SK-N-MC (cell line): ENCODE measurements around the gene CTSZ.
"Not testable (repeated sequence)": the region's sequence is repeated elsewhere in the genome, so short reads cannot be mapped to it uniquely, and the experiment has no call there.

Experiments used
- DNase-seq: peaks from one replicate; pipeline ENCODE4 v3.0.0-alpha.2; 2011; ENCODE audit warnings: low read depth, low spot score
- H3K27ac ChIP-seq: fragments of 200-600 bp; sonication (generic); 2 replicates; pipeline ENCODE4 v1.5.1; 2016; ENCODE audit warnings: mixed run types
- H3K36me3 ChIP-seq: fragments of 200-600 bp; sonication (generic); 2 replicates; pipeline ENCODE4 v1.6.1; 2017; ENCODE audit warnings: antibody characterized with exemption, low read length, mixed read lengths; ENCODE audit not compliant: insufficient read depth
- H3K4me3 ChIP-seq: fragments of 200-600 bp; sonication (generic); 2 replicates; pipeline ENCODE4 v1.5.1; 2016
- H3K9ac ChIP-seq: fragments of 200-600 bp; sonication (generic); 2 replicates; pipeline ENCODE4 v1.8.0; 2017; ENCODE audit warnings: mixed run types, mixed read lengths; ENCODE audit not compliant: insufficient read length
- H3K9me3 ChIP-seq: fragments of 200-600 bp; sonication (generic); 2 replicates; pipeline ENCODE4 v1.6.1; 2017; ENCODE audit warnings: low read depth, mild to moderate bottlenecking, antibody characterized with exemption, low read length, moderate library complexity, mixed read lengths
- EZH2 ChIP-seq: fragments of 200-600 bp; sonication (generic); IDR thresholded peaks from one replicate; pipeline ENCODE4 v1.6.1; 2017; ENCODE audit warnings: antibody characterized with exemption
- FOXP2 ChIP-seq: optimal IDR thresholded peaks from 2 replicates; pipeline ENCODE3; 2011; ENCODE audit warnings: mild to moderate bottlenecking, moderate library complexity; ENCODE audit not compliant: insufficient read depth; ENCODE audit errors: extremely low read length, control extremely low read depth
- POLR2AphosphoS5 ChIP-seq: IDR thresholded peaks from 2 replicates; pipeline ENCODE4 v1.6.1; 2012; ENCODE audit warnings: mild to moderate bottlenecking, low read depth, low read length, borderline replicate concordance

Gene CTSZ

DNA sequence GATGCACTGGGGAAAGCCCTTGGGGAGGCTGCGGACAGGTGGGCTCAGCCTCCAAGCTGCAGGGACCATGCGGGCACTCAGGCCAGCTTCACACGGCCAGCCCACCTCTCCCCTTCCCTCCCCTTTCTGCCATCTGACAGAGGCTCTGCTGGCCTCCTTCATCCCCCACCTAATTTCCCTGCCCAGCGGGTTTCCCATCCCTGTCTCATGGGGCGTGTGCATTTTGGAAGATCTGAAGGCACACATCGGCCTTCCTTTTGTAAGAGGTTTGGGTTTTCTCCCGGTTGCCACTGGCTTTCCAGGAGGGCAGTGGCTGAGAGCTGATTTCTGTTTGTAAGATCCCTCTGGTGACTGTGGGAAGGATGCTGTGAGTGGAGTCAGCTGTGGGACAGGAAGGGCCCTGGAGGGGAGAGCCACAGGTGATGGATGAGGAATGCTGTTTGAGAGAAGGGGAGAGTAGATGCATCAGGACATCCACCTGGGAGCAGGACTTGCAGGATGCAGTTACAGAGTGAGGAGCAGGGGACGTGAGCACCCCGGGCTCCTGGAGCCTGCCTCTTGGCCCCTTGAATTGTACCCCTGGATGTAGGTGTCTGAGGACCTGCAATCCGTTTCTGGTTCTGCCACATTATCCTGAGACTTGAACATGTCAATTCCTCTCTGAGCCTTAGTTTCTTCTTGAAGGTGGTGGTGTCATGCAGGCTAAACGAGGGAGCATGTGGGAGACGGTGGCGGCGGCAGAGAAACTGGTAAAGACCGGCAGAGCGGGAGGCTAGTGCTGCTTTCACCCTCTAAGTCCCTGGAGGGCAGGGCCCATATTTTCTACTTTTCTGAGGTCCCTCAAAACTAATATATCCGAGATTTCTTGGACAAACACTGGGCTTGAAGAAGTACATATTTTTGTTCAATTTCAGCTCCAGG, 6.2 kb upstream of the CTSZ start:
- Histone ChIP-seq H3K36me3 (no peaks in the 10 kb centered on the region), H3K27ac (no peak overlapping the region), H3K9ac (no peak overlapping the region), H3K9me3 (no peaks in the 10 kb centered on the region), H3K4me3 (no peak overlapping the region)
- TF ChIP-seq POLR2AphosphoS5 (no peak), EZH2 (no peak), FOXP2 (no peak)
- no peak for DNase-seq

DNA sequence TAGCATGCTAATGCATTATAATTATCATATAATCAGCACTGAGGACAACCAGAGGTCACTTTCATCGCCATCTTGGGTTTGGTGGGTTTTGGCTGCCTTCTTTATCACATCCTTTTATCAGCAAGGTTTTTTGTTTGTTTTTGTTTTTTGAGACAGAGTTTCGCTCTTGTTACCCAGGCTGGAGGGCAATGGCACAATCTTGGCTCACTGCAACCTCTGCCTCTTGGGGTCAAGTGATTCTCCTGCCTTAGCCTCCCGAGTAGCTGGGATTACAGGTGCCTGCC, 4.8 kb upstream of the CTSZ start:
- not testable (repeated sequence) for H3K9ac ChIP-seq, H3K27ac ChIP-seq, H3K9me3 ChIP-seq, H3K4me3 ChIP-seq, DNase-seq, H3K36me3 ChIP-seq

DNA sequence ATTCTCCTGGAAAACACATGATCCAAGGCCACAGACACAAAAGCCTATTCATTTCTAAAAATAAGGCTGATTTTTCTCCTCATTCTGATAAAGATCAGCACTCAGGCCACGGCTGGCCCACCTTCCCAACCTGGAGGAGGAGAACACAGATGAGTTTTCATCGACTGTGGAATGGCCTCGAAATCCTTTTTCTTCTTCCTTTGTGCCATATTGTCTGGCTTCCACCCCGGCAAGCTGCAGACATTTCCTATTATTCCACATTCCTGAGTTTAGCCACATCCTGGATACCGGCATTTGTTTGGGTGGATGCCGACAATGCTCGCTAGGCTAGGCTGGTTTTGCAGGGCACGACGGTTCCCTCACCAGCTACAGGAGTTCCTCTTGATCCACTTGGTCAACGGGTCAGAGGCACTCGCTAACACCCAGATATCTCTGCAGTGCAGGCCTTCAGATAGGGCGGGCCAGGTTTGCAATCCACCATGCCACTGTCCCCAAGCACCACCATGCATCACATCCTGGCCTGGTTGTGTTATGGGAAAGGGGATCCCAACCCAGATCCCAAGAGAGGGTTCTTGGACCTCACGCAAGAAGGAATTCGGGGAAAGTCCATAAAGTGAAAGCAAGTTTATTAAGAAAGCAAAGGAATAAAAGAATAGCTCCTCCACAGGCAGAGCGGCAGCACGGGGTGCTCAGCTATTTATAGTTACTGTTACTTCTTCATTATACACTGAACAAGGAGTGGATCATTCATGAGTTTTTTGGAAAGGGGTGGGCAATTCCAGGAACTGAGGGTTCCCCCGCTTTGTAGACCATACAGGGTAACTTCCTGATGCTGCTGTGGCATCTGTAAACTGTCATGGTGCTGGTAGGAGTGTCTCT, 4.2 kb upstream of the CTSZ start:
- Histone ChIP-seq H3K36me3 (no peaks in the 10 kb centered on the region), H3K9me3 (no peaks in the 10 kb centered on the region), H3K4me3 (no peak overlapping the region), H3K27ac (no peak overlapping the region), H3K9ac (no peak overlapping the region)
- no peak for TF ChIP-seq POLR2AphosphoS5
- TF ChIP-seq EZH2 = no peak
- TF ChIP-seq FOXP2 = no peak
- no peak for DNase-seq

DNA sequence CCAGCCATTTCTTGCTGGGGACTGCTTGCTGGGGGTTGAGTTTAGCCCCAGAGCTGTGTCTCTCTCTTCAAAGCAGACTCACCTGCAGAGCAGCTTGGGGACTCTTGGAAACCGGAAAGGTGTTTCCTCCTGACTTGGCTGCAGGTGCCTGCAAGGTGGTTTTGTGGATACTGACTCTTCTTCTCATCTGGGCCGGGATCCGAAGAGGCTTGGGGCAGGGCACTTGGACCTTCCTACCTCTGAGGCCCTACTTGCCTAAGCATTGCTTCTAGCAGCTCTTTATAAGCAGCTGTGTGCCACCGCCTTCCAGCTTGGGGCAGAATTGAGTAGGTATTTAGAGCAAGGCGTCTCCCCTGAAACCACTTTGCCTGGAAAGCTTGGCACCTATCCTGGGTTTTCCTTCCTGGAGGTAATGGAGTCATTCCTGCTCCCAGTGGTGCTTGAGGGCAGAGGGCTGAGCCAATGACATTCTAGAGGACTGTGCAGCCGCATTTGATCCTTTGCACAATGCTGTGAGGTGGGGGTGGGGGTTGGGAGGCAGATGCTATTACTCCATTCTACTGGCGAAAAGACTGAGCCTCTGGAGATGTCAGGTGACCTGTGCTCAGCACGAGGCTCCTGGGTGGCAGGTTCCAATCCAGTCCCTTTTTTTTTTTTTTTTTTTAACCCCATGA, 3.4 kb upstream of the CTSZ start:
- Histone ChIP-seq H3K4me3 (no peak overlapping the region), H3K9me3 (no peaks in the 10 kb centered on the region), H3K9ac (no peak overlapping the region), H3K27ac (no peak overlapping the region), H3K36me3 (no peaks in the 10 kb centered on the region)
- no peak for DNase-seq
- TF ChIP-seq POLR2AphosphoS5 = no peak
- no peak for TF ChIP-seq EZH2
- no peak for TF ChIP-seq FOXP2

DNA sequence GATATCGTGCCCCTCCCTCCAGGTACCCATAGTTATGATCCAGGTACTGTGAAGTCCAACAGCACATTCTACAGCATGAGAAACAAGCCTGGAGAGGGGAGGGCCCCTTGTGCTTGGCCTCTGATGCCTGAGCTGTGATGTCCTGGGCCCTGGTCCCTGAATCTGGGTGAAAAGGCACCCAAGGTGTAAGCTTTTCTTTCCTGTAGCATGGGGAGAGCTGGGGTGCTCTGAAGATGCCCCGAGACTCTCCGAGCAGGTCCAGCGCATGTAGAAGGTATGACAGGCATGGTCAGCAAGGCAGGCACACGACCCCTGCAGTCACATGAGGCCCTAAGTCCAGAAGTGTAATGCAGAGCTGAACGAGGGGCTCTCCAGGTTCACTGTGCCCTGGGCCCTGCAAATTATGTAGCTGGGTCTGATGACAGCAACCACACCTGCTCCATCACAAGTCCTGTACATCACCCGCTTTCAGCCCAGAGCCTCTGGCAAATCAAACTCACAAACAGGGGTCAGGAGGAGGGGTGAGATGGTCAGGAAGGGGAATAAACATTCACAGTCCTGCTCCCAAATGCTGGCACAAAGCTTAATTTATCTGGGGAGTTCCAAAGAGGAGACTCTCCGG, 1.8 kb upstream of the CTSZ start:
- H3K9ac ChIP-seq = no peak overlapping the region
- H3K36me3 ChIP-seq = no peaks in the 10 kb centered on the region
- DNase-seq = no peak
- no peaks in the 10 kb centered on the region for H3K9me3 ChIP-seq
- no peak overlapping the region for H3K4me3 ChIP-seq
- no peak overlapping the region for H3K27ac ChIP-seq
- TF ChIP-seq FOXP2 (no peak), POLR2AphosphoS5 (no peak)

DNA sequence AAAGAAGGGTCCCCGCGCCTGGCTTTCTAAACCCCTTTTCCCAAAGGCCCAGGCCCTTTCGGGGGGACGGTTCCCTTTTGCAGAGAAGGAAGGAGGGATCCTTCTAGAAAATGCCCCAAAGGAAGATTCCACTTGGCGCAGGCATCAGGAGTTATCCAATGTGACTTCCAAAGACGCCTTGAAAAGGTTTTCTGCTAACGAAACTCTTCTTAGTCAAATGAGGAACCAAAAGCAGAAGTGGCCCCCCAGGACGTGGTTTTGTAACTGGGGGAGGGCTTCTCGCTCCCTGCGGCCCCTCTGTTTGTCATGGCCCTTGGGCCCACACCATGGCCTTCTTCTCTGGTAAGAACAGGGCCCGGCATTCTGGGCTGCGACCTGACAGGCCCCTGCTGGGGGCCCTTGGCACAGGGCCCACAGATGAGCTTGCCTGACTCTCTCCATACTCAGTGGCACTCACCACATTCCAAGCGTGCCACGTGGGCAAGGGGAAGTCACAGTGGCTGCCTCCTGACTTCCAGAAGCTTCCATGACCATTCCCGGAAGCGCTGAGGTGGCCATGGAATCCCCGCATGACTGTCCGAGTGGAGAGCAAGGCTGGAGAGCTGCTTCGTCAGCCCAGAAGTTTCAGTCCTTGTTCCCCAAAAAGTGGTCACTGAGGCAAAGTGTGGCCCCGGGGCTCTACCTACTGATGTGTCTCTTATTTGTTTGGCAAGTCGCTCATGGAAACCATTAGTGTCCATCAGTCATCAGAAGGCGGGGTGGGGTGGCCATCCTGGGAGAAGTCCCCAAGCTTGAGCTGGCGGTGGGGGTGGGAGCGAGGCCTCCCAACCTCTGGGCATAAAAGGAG, 834 bp upstream of the CTSZ start:
- no peak for TF ChIP-seq EZH2
- TF ChIP-seq POLR2AphosphoS5 = no peak
- no peak for TF ChIP-seq FOXP2
- Histone ChIP-seq H3K27ac (no peak overlapping the region), H3K4me3 (no peak overlapping the region), H3K9ac (no peak overlapping the region), H3K9me3 (no peaks in the 10 kb centered on the region), H3K36me3 (no peaks in the 10 kb centered on the region)
- no peak for DNase-seq

DNA sequence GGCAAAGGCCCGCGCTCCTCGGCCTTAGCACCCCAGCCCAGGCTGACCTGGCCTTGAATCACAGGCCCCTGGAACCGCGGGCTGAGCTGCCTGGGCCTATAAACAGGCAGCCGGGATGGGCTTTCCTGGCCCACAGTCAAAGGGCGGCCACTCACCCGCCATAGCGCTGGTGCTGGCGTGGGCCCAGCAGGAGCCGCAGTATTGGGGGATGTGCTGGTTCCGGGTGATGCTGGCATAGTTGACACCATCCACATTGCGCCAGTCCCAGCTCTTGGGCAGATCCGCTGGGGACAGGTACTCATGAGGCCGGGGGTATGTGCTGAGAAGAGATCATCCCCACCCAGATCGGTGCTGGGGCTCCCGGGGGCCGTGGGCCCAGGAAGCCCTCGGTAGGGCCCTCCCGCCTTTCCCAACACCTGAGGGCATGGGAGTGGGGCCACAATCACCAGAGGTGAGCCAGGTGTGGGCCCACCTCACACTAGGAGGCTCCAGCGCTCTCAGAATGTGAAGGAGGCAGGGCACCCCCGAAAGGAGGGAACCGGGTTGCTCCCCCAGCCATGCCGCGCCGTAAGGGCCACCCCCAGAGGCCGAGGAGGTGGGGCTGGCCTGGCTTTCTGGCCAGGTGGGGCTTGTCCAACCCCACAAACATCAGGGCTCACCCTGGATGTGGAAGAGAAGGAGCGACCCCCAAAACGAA, 739 bp downstream of the CTSZ start:
- Histone ChIP-seq H3K4me3 (no peak overlapping the region), H3K27ac (no peak overlapping the region), H3K9me3 (no peaks in the 10 kb centered on the region), H3K36me3 (no peaks in the 10 kb centered on the region), H3K9ac (no peak overlapping the region)
- TF ChIP-seq EZH2 = no peak
- TF ChIP-seq FOXP2 = no peak
- no peak for TF ChIP-seq POLR2AphosphoS5
- no peak for DNase-seq
